ENCODE data around the gene CDK4.
A peak's percentile ranks its signal among the peaks of the same experiment; 100 is the strongest.
"Not testable (repeated sequence)": the region's sequence is repeated elsewhere in the genome, so short reads cannot be mapped to it uniquely, and the experiment has no call there.

Gene CDK4

DNA sequence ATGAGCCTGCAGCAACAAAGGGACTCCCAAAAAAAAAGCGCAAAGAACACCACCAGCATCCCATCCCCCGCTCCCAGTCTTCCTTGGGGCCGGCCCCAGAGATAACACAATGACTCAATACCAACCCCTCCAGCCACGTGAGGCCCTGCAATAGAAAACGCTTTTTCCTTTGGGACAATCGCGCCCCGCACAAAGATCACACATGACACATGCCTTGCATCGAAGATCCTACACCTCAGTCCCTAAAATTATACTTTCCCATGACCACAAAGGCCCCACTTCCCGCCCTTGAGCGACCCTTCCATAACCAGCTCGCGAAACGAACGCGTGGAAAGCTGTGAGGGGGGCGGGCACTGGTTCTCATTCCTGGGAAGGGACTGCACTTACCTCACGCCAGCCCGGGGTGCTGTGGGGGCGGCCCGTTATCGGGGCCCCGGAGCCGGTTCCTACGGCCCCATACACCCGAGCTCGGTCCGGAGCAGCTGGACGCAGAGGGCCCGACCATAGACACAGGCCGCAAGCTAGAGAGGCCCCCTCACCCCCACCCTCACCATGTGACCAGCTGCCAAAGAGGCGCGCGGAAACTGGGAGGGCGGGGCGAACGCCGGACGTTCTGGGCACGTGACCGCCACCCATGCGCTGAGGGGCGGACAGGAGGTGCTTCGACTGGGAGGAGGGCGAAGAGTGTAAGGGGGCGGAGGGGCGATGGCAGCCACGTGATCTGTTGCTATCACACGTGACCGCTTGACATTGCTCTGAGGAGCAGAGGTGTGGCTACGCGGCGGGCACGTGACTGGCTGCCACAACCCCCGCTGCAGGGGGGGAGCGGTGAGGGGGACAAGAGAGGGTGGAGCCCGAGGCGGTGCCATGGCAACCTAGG lies at the start of gene CDK4:
CDK4 (minus strand) TSS at position 523 of the 880 bp plus-strand sequence. CDS start 593 bp downstream, outside the sequence.
- intact Hi-C loops (cut with DNase I), result loop anchor here (1.0 kb wide), 1 partner anchor 20 kb away; the partner anchor contains the start of genes EEF1AKMT3 and METTL1
- peak; percentile 100 for DNase-seq

DNA sequence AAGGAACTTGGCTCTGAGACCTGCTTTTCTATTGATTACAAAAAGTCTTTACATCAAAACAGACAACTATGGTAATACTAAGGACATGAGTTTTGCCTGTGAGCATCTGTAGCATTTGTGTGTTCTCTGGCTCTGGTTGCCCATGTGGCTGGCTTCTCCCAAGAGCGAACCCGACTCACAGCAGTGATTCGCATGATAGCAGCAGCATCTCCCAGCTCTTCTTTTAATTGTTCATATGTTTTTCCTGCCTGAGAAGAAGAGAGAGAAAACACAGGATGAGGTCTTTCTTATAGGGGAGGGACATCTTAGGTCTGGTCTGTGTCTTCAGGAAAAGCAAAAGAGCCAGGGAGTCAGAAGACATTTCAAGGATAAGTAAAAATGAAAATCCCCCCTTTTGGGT lies 48.9 kb upstream of the CDK4 start:
- intact Hi-C loops (cut with DNase I), result no loop called here
- DNase-seq, result no peak

DNA sequence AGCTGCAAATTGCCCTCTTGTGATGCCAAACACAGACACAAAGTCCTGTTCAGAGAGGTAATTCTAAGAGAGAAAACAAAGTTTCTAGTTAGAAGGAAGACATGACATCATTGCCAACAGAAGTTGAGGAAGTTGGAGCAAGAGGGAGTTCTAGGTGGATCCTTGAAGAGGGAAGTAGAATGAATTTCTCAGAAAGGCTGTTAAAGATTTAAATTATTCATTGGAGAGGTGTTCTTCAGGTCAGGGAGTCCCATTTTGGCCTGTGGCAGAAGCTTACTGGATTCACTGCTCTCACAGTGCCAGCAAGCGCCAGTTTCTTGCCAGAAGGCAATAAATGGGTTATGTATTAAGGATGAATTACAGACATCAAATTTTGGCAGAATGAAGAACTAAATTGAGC lies 45.8 kb upstream of the CDK4 start:
- DNase-seq, result peak in 1 of 10 donors; percentile 17
- intact Hi-C loops (cut with DNase I), result no loop called here

DNA sequence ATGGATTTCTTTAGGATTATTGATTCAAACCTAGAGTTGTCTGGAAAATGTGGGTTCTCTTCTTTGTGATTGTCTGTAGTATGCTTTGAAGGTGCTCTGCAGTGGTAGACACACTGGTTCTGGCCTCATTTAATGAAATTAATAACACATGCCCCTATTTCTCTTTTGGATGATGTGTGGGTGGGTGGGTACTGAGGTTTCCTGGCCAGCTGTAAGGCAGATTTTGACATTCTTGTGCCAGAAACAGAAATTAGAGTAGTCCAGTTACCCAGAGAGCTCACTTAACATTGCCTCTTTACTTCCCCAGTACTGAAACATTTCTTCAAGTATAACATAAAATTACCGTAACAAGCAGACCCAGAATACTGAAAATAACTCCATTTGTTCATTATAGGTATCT lies 44.9 kb upstream of the CDK4 start:
- intact Hi-C loops (cut with DNase I), result no loop called here
- DNase-seq, result no peak

DNA sequence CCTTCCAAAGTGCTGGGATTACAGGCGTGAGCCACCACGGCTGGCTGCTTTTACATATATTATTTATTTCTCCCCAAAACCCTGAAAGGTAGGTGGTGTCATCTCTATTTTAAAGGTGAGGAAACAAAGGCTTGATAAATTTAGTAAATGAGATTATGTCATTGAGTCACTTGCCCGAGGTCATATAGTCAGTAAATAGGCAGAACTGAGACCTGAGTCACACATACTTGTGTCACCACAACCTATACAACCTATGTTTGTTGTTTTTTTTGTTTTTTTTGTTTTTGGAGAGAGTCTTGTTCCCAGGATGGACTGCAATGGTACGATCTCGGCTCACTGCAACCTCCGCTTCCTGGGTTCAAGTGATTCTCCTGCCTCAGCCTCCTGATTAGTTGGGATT lies 43.2 kb upstream of the CDK4 start:
- DNase-seq, result no peak
- intact Hi-C loops (cut with DNase I), result no loop called here

DNA sequence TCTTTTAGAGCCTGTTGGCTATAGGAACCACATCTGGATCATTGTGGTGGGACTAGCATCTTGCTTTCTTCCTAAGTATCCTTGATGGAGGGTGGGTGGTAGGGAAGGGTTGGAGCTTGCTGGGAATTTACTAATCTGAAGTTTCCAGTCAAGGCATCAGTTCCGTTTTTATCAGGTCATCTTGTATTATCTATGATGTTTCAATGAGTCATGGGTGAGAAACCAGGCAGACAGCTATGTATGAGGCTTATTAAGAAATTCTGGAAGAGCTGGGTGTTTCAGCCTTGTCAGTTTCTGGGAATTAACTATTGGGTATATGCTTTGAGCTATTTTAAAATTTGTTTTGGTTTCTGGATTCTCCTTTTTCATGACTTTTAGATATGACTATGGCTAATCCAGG lies 41.8 kb upstream of the CDK4 start:
- intact Hi-C loops (cut with DNase I), result no loop called here
- DNase-seq, result no peak

DNA sequence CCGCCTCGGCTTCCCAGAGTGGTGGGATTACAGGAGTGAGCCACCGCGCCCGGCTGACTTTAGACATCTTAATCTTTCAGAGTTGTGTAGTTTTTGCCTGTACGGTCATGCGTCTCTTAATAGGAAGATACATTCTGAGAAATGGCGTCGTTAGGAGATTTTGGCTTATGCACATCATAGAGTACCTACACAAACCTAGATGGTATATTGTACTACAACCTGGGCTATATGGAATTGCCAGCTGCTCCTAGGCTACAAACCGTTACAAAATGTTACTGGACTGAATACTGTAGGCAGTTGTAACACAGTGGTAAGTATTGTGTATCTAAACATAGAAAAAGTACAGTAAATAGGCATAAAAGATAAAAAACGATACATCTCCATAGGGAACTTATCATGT lies 31.8 kb upstream of the CDK4 start:
- DNase-seq, result no peak
- intact Hi-C loops (cut with DNase I), result loop anchor here (5.0 kb wide), 1 partner anchor 118 kb away; no protein-coding TSS in a partner anchor

DNA sequence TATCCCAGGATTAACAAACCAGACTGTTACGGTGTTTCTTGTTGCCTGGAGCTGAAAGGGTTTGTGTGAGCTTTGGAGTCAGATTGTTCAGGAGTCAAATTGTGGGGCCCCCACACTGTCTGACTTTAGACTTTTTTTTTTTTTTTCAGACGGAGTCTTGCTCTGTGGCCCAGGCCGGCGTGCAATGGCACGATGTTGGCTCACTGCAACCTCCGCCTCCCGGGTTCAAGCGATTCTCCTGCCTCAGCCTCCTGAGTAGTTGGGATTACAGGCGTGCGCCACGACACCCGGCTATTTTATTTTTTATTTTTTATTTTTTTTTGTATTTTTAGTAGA lies 31.3 kb upstream of the CDK4 start:
- DNase-seq, result peak in 1 of 10 donors; percentile 10
- intact Hi-C loops (cut with DNase I), result loop anchor here (5.0 kb wide), 1 partner anchor 119 kb away; no protein-coding TSS in a partner anchor

DNA sequence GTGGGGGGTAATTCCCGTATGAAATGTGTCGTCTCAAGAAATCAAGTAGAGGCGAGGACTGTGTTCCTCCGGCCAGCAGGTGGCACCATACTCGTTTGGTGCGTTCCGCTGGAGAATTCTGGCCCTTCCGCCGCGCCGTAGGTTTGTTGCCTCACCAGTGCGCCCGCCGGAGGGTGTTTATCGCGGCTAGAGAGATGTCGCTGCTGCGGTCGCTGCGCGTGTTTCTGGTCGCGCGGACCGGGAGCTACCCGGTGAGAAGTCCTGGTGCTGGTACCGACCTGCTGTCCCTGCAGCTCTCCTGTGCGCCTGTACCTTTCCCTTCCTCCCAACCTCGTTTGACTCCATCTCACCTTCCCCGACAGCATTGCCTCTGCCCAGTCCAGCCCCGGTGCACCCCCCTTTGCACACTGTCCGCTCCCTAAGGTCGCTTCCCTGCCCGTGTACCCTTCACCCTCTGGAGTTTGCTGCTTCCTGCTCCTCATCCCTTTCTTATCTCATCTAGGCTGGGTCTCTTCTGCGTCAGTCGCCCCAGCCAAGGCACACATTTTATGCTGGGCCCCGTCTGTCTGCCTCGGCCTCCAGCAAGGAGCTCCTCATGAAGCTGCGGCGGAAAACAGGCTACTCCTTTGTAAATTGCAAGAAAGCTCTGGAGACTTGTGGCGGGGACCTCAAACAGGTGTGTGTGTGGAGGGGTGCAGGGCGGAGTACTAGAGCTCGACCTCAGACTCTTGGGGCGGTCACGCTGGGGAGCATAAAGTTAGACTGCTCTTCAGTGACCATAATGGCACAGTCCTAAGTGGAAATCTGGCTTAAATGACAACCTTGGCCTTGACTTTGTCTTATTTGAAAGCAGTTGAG lies 30.7 kb upstream of the CDK4 start, which contains the start of gene TSFM:
TSFM (plus strand) TSS at position 180 of the 858 bp plus-strand sequence; CDS start at position 195, 15 bp downstream.
- peak; percentile 95 to 99 (median 98) for DNase-seq
- intact Hi-C loops (cut with DNase I), result loop anchor here (1.0 to 5.0 kb wide), 2 partner anchors 11 to 119 kb away; partner anchors contain the start of genes EEF1AKMT3 and METTL1

DNA sequence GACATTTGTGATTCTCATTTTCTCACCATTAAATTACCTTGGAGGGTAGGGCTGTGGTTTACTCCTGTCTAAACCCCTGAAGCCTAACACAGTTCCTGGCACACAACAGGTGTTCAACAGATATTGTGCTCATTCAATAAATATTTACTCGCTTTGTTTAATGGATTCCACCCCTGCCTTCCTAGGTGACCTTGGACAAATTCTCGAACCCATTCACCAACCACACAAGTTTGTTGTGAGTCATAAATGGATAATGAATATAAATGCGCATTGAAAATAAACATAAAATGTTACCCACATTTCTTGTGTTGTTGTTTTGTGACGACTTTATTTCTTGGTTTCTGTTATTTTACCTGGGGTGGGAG lies 30.1 kb upstream of the CDK4 start:
- no peak for DNase-seq
- intact Hi-C loops (cut with DNase I), result loop anchor here (1.0 to 5.0 kb wide), 2 partner anchors 10 to 120 kb away; partner anchors contain the start of genes EEF1AKMT3 and METTL1

DNA sequence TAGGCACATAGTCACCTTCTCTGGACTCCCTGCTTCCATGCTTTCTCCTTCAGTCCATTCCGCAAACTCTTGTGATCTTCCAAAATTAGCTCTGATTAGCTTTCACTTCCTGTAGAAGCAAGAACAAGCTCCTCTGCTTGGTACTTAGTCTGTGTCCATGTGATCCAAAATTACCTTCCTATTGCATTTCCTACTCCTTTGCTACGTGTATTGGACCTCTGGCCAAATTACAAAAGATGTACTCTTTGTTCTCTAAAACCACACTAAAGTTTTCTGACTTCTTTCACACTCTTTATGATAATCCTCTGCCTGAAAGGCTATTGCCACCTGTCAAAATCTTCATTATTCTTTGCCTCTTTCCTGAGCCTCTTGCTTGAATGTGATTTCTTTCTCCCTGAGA lies 29.7 kb upstream of the CDK4 start:
- no peak for DNase-seq
- intact Hi-C loops (cut with DNase I), result loop anchor here (1.0 to 5.0 kb wide), 2 partner anchors 10 to 120 kb away; partner anchors contain the start of genes EEF1AKMT3 and METTL1

DNA sequence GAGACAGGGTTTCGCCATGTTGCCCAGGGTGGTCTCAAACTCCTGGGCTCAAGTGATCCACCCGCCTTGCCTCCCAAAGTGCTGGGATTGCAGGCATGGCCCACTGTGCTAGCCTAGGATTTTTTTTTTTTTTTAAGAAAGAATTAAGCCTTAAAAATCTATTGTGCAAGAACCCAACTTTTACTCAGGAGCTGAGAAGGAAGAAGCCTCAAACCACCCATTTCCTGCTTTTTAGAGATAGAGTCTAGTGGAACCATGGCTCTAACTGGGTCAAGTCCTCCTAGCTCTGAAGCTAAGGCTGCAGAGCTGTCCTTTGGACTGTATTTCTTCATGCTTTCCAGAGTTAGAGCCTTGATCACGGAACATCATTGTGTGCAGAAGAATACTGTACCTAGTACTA lies 29.1 kb upstream of the CDK4 start:
- DNase-seq, result peak in 1 of 10 donors; percentile 21
- intact Hi-C loops (cut with DNase I), result loop anchor here (5.0 kb wide), 1 partner anchor 121 kb away; no protein-coding TSS in a partner anchor

DNA sequence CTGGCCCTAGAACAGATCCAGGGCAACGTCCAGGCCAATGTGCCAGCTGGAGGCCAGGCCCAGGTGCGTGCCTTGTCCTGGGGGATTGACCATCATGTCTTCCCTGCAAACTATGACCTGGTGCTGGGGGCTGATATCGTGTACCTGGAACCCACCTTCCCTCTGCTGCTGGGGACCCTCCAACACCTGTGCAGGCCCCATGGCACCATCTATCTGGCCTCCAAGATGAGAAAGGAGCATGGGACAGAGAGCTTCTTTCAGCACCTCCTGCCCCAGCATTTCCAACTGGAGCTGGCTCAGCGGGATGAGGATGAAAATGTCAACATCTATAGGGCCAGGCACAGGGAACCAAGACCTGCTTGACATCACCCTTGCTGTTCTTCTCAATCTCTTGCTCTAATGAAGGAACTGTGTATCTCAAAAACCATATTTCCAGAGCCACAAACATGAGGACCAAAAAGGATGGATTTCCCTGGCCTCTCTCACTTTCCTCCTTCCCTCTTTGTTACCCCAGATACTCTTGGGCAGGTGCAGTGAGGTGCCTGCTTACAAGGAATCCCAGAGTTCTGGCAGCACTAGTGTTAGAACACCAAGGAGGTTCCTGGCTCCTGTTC lies 28.3 kb upstream of the CDK4 start:
- intact Hi-C loops (cut with DNase I), result loop anchor here (5.0 kb wide), 1 partner anchor 122 kb away; no protein-coding TSS in a partner anchor
- DNase-seq, result peak in 1 of 10 donors; percentile 55

DNA sequence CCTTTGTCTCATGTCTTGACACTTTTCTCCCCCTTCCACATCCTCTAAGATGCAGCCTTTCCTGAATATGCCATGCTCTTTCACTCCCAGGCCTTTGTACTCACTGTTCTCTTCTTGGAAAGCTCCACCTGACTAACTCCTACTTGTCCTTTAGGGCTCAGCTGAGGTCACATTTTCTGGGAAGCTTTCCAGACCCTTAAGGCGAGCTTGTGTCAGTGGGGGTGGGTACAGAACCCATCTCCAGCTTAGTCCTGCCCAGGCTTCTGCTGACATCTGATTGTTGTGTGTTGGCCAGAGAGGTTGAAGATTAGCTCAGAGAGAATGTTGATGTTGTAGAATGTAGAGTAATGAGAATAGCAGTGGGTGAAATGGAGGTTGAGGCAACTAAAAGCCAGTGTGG lies 27.6 kb upstream of the CDK4 start:
- intact Hi-C loops (cut with DNase I), result loop anchor here (5.0 kb wide), 1 partner anchor 123 kb away; no protein-coding TSS in a partner anchor
- no peak for DNase-seq

DNA sequence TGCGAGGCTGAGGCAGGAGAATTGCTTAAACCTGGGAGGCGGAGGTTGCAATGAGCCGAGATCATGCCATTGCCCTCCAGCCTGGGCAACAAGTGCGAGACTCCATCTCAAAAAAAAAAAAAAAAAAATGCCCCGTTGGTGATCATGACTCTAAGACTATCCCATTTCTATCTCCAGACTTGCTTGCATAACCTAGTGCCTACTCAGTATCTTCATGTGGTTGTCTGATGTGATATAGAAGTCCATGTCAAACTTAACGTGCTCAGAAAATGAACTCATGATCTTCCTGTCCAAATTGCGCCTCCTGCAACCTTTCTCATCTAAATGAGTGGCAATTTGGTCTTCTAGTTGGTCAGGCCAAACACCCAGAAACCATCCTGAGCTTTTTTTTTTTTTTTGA lies 25.8 kb upstream of the CDK4 start:
- no peak for DNase-seq
- intact Hi-C loops (cut with DNase I), result no loop called here

DNA sequence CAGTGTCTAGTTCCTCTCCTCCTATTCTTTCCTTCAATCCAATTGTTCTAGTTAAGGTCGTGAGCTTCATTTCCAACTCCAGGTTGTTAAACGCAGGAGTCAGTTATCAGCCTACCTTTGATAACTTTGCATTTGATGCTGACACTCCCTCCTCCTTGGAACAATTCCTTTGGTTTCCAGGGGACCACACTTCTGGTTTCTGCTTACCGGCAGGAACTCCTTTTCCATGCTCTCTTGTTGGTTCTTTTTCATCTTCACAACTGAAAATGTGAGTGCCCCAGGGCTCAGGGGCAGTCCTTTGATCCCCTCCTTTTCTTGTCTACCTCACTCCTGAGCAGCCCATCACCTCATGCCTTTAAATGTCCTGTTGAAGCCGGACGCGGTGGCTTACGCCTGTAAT lies 25.3 kb upstream of the CDK4 start:
- no peak for DNase-seq
- intact Hi-C loops (cut with DNase I), result no loop called here

DNA sequence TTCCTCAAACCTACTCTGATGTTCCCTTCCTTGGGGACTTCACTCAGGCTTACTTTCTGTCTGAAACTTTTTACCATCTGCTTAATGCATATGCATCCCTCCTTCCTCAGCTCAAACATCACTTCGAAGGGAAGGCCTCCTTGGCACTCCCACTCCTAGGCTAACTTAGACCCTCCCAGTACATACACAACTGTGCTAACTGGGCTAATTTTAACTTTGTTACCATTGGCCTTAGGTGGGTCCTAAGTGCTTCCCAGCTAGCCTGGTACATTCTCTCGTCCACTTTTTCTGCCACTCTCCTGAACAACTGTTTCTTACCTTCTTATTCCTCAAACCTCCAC lies 24.1 kb upstream of the CDK4 start:
- DNase-seq, result no peak
- intact Hi-C loops (cut with DNase I), result no loop called here

DNA sequence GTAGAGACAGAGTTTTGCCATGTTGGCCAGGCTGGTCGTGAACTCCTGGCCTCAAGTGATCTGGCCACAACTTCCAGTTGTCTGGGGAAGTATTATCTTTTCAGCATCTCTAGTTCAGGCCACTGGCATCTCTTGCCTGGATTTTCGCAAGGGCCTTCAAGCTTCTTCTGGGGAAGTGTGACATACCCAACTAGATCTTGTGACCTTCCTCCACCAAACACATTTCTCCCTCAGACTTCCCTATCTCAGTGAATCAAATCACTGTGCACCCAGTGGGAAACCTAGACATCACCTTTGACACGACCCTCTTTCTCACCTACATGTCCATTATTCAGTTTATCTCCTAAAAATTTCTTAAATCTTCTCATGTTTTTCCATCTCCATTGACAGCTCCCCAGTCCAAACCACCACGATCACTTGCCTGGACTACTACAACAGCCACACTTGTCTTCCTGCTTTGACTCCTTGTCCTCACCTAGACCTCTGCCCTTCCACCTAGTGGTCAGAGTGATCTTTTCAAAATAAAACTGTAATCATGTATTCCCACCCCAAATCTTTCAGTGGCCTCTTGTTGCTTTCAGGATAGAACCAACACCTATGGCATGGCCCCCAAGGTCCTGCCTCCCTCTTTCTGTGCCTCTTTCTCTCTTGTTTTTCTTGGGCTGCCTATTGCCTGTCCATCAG lies 23.6 kb upstream of the CDK4 start:
- intact Hi-C loops (cut with DNase I), result no loop called here
- no peak for DNase-seq

DNA sequence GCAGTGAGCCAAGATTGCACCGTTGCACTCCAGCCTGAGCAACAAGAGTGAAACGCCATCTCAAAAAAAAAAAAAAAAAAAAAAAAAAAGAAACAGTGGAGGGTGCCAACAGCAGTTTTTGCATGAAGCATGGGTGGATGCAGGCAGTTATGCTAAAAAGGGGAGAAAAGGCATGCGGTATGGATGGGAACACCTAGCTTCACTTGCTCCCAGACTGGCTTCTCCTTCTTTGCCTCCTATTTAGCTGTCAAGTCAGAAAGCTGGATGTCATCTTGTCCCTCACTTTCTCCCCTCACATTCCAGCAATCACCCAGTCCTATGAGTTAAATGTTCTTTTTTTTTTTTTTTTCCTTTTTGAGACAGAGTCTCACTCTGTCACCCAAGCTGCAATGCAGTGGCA lies 22.9 kb upstream of the CDK4 start:
- intact Hi-C loops (cut with DNase I), result no loop called here
- DNase-seq, result no peak

DNA sequence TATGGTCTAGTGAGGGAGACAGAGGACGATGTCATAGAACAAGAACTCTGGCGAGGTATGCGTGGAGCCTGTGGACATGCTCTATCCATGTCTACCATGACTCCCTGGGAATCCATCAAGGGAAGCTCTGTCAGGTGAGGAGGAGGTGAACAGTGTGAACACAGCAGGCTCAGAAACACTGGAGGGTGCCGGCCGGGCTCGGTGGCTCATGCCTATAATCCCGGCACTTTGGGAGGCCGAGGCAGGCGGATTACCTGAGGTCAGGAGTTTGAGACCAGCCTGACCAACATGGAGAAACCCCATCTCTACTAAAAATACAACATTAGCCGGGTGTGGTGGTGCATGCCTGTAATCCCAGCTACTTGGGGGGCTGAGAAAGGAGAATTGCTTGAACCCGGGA lies 22.5 kb upstream of the CDK4 start:
- intact Hi-C loops (cut with DNase I), result not testable (repeated sequence)
- DNase-seq, result peak in 1 of 10 donors; percentile 72

Measured in posterior cingulate gyrus (tissue), 11 donors.